HFF-Myc (cell line): ENCODE results near the gene RAD1.
A peak's percentile ranks its signal among the peaks of the same experiment; 100 is the strongest.

Experiments
- DNase-seq: peaks from one replicate; pipeline ENCODE4 v3.0.0-alpha.2; 2011; ENCODE audit warnings: low read depth; ENCODE audit errors: extremely low read depth
- H3K4me3 ChIP-seq: replicated peaks from 2 replicates; pipeline ENCODE4 v1.5.1; 2011; ENCODE audit warnings: low read depth, mild to moderate bottlenecking, control low read depth, low read length
- CTCF ChIP-seq: IDR thresholded peaks from 2 replicates; pipeline ENCODE4 v1.5.1; 2012; ENCODE audit warnings: mild to moderate bottlenecking, low read depth, low read length, control low read depth; ENCODE audit errors: missing control alignments

Gene RAD1

GRCh38 chr5:34941936-34942335 lies 26.6 kb upstream of the RAD1 start:
- DNase-seq, result no peak
- no peak overlapping the region for H3K4me3 ChIP-seq
- TF ChIP-seq CTCF, result no peak

GRCh38 chr5:34932947-34933346 lies 17.6 kb upstream of the RAD1 start:
- DNase-seq, result no peak
- TF ChIP-seq CTCF, result no peak
- H3K4me3 ChIP-seq, result no peak overlapping the region

GRCh38 chr5:34930870-34931269 lies 15.6 kb upstream of the RAD1 start:
- no peak for DNase-seq
- H3K4me3 ChIP-seq, result peak overlapping the region; percentile 82
- TF ChIP-seq CTCF, result no peak

GRCh38 chr5:34930462-34930844 lies 15.1 kb upstream of the RAD1 start:
- H3K4me3 ChIP-seq, result peak overlapping the region; percentile 82
- no peak for TF ChIP-seq CTCF
- DNase-seq, result no peak

GRCh38 chr5:34929720-34930461 lies 14.6 kb upstream of the RAD1 start:
- no peak for DNase-seq
- TF ChIP-seq CTCF, result no peak
- H3K4me3 ChIP-seq, result peak overlapping the region; percentile 82

- peak; percentile 63 for DNase-seq
- H3K4me3 ChIP-seq, result peak within 1 kb of the TSS; percentile 82
- TF ChIP-seq CTCF, result no peak
These were observed 13.9 kb upstream of the RAD1 start, which contains the start of gene DNAJC21 for GRCh38 chr5:34929134-34929719. Gene DNAJC21, plus strand, starts transcription at chr5:34929559. Its CDS starts 261 bp downstream, at chr5:34929820.
